Neural crest cell (in vitro differentiated cells): ENCODE data around the gene VIPR2. TPM values are rescaled to one million over a fixed set of nuclear protein-coding genes. Genes with fewer than 3 reads are reported as not detected.

Source experiments
- DNase-seq: peaks from one replicate; pipeline ENCODE4 v3.0.0; 2021; ENCODE audit warnings: low read depth, mixed read lengths, low spot score
- H3K27ac Mint-ChIP-seq: one replicate; pipeline ENCODE4 v1.8.0; 2021; ENCODE audit warnings: mild to moderate bottlenecking, mixed read lengths; ENCODE audit not compliant: unreplicated experiment
- H3K27me3 Mint-ChIP-seq: 2 replicates; pipeline ENCODE4 v1.8.0; 2021; ENCODE audit warnings: low read depth, mild to moderate bottlenecking, mixed read lengths
- H3K36me3 Mint-ChIP-seq: 2 replicates; pipeline ENCODE4 v1.8.0; 2021; ENCODE audit warnings: low read depth, mild to moderate bottlenecking, mixed read lengths
- H3K4me1 Mint-ChIP-seq: 2 replicates; pipeline ENCODE4 v1.8.0; 2021; ENCODE audit warnings: mixed read lengths
- H3K4me3 Mint-ChIP-seq: one replicate; pipeline ENCODE4 v1.8.0; 2021; ENCODE audit warnings: mild to moderate bottlenecking, mixed read lengths
- H3K9me3 Mint-ChIP-seq: 2 replicates; pipeline ENCODE4 v1.8.0; 2021; ENCODE audit warnings: mixed read lengths
- total RNA-seq: library from RNA; stranded (reverse); gene quantifications from 2 replicates; pipeline ENCODE4 v1.2.1, GENCODE V29; 2021
- TF ChIP-seq, protein P1 (sequence below): fragments of 200-600 bp; sonication (generic); conservative IDR thresholded peaks from 2 replicates; pipeline ENCODE4 v1.5.0; 2021; ENCODE audit warnings: antibody characterized with exemption, mild to moderate bottlenecking

Gene VIPR2
- total RNA-seq, 1 donor from 2014 or later = 0.16 TPM

DNA sequence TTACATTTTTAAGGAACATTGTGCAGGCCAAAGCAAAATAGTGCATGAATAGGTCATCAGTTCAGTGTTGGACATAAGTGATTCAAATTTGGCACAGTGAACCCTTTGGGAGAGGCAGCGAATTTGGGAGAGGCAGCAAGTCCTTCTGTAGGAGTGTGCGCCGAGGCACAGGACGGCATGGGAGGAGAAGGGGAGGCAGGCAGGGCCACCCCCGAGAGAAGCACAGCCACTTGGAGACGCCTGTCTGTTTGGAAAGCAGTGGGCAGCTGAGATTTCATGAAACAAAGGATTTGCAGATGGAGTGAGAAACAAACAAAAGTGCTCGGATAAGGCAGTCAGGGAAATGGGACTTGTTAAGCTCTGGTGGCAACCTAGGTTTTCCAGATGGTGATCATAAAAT lies 30.6 kb downstream of the VIPR2 start:
- Mint-ChIP-seq H3K4me1 (peaks cover 8% of the 10 kb centered on the region), H3K27ac (no peak overlapping the region), H3K27me3 (peaks cover 40% of the 10 kb centered on the region), H3K4me3 (no peak overlapping the region), H3K36me3 (no peaks in the 10 kb centered on the region), H3K9me3 (no peaks in the 10 kb centered on the region)
- TF ChIP-seq, protein P1, sequence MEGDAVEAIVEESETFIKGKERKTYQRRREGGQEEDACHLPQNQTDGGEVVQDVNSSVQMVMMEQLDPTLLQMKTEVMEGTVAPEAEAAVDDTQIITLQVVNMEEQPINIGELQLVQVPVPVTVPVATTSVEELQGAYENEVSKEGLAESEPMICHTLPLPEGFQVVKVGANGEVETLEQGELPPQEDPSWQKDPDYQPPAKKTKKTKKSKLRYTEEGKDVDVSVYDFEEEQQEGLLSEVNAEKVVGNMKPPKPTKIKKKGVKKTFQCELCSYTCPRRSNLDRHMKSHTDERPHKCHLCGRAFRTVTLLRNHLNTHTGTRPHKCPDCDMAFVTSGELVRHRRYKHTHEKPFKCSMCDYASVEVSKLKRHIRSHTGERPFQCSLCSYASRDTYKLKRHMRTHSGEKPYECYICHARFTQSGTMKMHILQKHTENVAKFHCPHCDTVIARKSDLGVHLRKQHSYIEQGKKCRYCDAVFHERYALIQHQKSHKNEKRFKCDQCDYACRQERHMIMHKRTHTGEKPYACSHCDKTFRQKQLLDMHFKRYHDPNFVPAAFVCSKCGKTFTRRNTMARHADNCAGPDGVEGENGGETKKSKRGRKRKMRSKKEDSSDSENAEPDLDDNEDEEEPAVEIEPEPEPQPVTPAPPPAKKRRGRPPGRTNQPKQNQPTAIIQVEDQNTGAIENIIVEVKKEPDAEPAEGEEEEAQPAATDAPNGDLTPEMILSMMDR = no peak
- no peak for DNase-seq

- DNase-seq = no peak
- H3K36me3 Mint-ChIP-seq = no peaks in the 10 kb centered on the region
- H3K27me3 Mint-ChIP-seq = peaks cover 37% of the 10 kb centered on the region
- H3K27ac Mint-ChIP-seq = peak overlapping the region; percentile 67
- H3K9me3 Mint-ChIP-seq = no peaks in the 10 kb centered on the region
- TF ChIP-seq, protein P1 = no peak
- H3K4me1 Mint-ChIP-seq = peaks cover 8% of the 10 kb centered on the region
- H3K4me3 Mint-ChIP-seq = no peak overlapping the region
Observed at GRCh38 chr7:159113056-159113455, 31.6 kb downstream of the VIPR2 start.

- H3K9me3 Mint-ChIP-seq = no peaks in the 10 kb centered on the region
- peaks cover 8% of the 10 kb centered on the region for H3K4me1 Mint-ChIP-seq
- H3K4me3 Mint-ChIP-seq = no peak overlapping the region
- H3K27me3 Mint-ChIP-seq = peaks cover 37% of the 10 kb centered on the region
- H3K27ac Mint-ChIP-seq = peak overlapping the region; percentile 67
- TF ChIP-seq, protein P1 = no peak
- no peak for DNase-seq
- no peaks in the 10 kb centered on the region for H3K36me3 Mint-ChIP-seq
Observed at GRCh38 chr7:159112136-159113011, 32.3 kb downstream of the VIPR2 start.

DNA sequence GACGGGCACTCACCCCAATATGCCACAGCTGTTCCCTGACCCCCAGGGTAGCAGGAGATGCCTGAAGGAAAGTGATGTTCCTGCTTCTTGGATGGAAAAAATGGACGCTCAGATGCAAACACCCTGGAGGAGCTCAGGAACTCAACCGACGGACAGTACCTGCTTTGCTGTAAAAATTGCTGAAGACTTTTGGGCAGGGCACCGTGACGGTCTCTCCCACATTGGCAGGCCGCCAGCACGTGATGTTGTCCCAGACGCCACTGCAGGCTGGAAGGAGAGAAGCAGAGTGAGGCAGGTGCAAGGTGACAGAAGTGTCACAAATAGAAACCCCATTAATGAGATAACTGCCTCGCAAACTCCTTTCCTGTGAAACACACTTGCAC lies 35.0 kb downstream of the VIPR2 start:
- Mint-ChIP-seq H3K4me3 (no peak overlapping the region), H3K9me3 (no peaks in the 10 kb centered on the region), H3K36me3 (no peaks in the 10 kb centered on the region), H3K4me1 (peaks cover 12% of the 10 kb centered on the region), H3K27me3 (peaks cover 25% of the 10 kb centered on the region), H3K27ac (no peak overlapping the region)
- DNase-seq = no peak
- TF ChIP-seq, protein P1 = no peak

DNA sequence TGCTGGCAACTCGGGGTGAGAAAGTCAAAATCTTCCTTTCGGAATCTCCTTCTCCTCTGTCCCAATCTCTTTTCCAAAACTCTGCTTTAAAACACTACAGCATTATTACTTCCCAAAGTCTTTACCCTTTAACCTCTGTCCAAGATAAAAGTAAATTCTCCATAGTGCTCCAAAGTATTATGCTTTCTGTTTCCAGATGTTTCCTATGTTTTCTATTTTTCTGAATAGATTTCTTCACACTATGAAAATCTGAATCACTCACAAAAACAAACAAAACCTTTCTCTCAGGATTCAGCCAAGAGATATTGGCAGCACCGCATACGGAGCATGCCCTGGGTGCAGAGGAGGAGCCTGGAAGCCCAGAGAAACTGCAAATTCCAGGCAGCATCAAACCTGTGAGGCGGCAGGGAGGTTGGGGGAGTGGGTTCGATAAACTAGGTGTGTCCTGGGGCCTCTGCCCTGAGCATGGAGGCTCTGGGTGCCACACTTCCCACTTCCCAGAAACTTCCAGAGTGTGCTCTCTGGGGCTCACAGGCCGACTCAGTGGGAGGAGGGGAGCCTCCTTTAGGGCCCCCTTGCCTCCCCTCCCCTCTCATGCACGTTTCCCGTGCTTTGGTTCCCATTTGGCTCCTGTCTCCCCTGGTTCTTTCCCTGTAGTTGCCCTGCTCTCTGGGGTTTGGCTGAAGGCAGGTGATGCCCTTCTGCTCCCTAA lies 35.6 kb downstream of the VIPR2 start:
- Mint-ChIP-seq H3K27ac (no peak overlapping the region), H3K27me3 (peaks cover 21% of the 10 kb centered on the region), H3K4me1 (peaks cover 12% of the 10 kb centered on the region), H3K4me3 (no peak overlapping the region), H3K36me3 (no peaks in the 10 kb centered on the region), H3K9me3 (no peaks in the 10 kb centered on the region)
- TF ChIP-seq, protein P1 = no peak
- DNase-seq = no peak
